Measurements from ENCODE around the gene ADM. TPM values are rescaled to one million over a fixed set of nuclear protein-coding genes. Genes with fewer than 3 reads are reported as not detected.

The ADM gene
- total RNA-seq, 2 experiments from 2014 or later: 43.1 to 46.9 TPM

- Mint-ChIP-seq H3K4me1 (ENCODE audit: low read depth) (peaks cover 1% of the 10 kb centered on the region), H3K27me3 (peaks cover 10% of the 10 kb centered on the region), H3K27ac (no peak overlapping the region), H3K9me3 (no peaks in the 10 kb centered on the region), H3K4me3 (no peak overlapping the region), H3K36me3 (ENCODE audit: low read depth) (peaks cover 2% of the 10 kb centered on the region)
- no peak for ATAC-seq
- ChIA-PET POLR2A (interaction anchor here (0.9 kb wide), 1 partner anchor 29 kb away, joined by 3 read pairs; no protein-coding TSS in a partner anchor), CTCF (interaction anchor here (1.3 to 1.5 kb wide), 2 partner anchors 8 to 124 kb away, joined by 3 to 4 read pairs; no protein-coding TSS in a partner anchor)
- TF ChIP-seq CTCF (IDR thresholded peaks at IDR 0.05): no peak
- DNase-seq: no peak
- intact Hi-C loops (cut with micrococcal nuclease): no loop called here
Measured at GRCh38 chr11:10331548-10332289, 26.8 kb downstream of the ADM start.

- H3K9me3 Mint-ChIP-seq: no peaks in the 10 kb centered on the region
- TF ChIP-seq CTCF (IDR thresholded peaks at IDR 0.05): no peak
- ATAC-seq (no peak), DNase-seq (no peak)
- peaks cover 1% of the 10 kb centered on the region for H3K4me1 Mint-ChIP-seq (ENCODE audit: low read depth)
- H3K36me3 Mint-ChIP-seq (ENCODE audit: low read depth): peaks cover 2% of the 10 kb centered on the region
- POLR2A ChIA-PET: no interaction called here
- peaks cover 10% of the 10 kb centered on the region for H3K27me3 Mint-ChIP-seq
- CTCF ChIA-PET: no interaction called here
- no peak overlapping the region for H3K27ac Mint-ChIP-seq
- H3K4me3 Mint-ChIP-seq: no peak overlapping the region
- intact Hi-C loops (cut with micrococcal nuclease): no loop called here
Measured at GRCh38 chr11:10333490-10333889, 28.6 kb downstream of the ADM start.

- ChIA-PET POLR2A (no interaction called here), CTCF (no interaction called here)
- no peaks in the 10 kb centered on the region for H3K4me1 Mint-ChIP-seq (ENCODE audit: low read depth)
- DNase-seq (no peak), ATAC-seq (no peak)
- no peaks in the 10 kb centered on the region for H3K36me3 Mint-ChIP-seq (ENCODE audit: low read depth)
- no peak overlapping the region for H3K4me3 Mint-ChIP-seq
- H3K27ac Mint-ChIP-seq: no peak overlapping the region
- no peak for TF ChIP-seq CTCF (IDR thresholded peaks at IDR 0.05)
- no peaks in the 10 kb centered on the region for H3K9me3 Mint-ChIP-seq
- intact Hi-C loops (cut with micrococcal nuclease): no loop called here
- H3K27me3 Mint-ChIP-seq: peaks cover 16% of the 10 kb centered on the region
Measured at GRCh38 chr11:10338287-10338686, 33.4 kb downstream of the ADM start.

GRCh38 chr11:10348650-10349280 is 43.9 kb downstream of the ADM start:
- TF ChIP-seq CTCF (IDR thresholded peaks at IDR 0.05): no peak
- no peaks in the 10 kb centered on the region for H3K36me3 Mint-ChIP-seq (ENCODE audit: low read depth)
- no peak for DNase-seq
- H3K27me3 Mint-ChIP-seq: peaks cover 4% of the 10 kb centered on the region
- no peak overlapping the region for H3K4me3 Mint-ChIP-seq
- no peak for ATAC-seq
- ChIA-PET CTCF (no interaction called here), POLR2A (no interaction called here)
- H3K4me1 Mint-ChIP-seq (ENCODE audit: low read depth): no peaks in the 10 kb centered on the region
- intact Hi-C loops (cut with micrococcal nuclease): no loop called here
- no peak overlapping the region for H3K27ac Mint-ChIP-seq
- no peaks in the 10 kb centered on the region for H3K9me3 Mint-ChIP-seq

- ATAC-seq: no peak
- TF ChIP-seq CTCF (IDR thresholded peaks at IDR 0.05): no peak
- H3K9me3 Mint-ChIP-seq: no peaks in the 10 kb centered on the region
- no peak for DNase-seq
- intact Hi-C loops (cut with micrococcal nuclease): no loop called here
- no peaks in the 10 kb centered on the region for H3K4me1 Mint-ChIP-seq (ENCODE audit: low read depth)
- H3K27ac Mint-ChIP-seq: no peak overlapping the region
- H3K27me3 Mint-ChIP-seq: peaks cover 5% of the 10 kb centered on the region
- ChIA-PET POLR2A (no interaction called here), CTCF (no interaction called here)
- H3K4me3 Mint-ChIP-seq: no peak overlapping the region
- H3K36me3 Mint-ChIP-seq (ENCODE audit: low read depth): no peaks in the 10 kb centered on the region
Measured at GRCh38 chr11:10349281-10349665, 44.4 kb downstream of the ADM start.
